Measurements from ENCODE around the gene CENPU.
"Not testable (repeated sequence)": the region's sequence is repeated elsewhere in the genome, so short reads cannot be mapped to it uniquely, and the experiment has no call there.

The CENPU gene

GRCh38 chr4:184756399-184756798 is 22.5 kb upstream of the CENPU start:
- DNase-seq: no peak
- in situ Hi-C loops (cut with MboI; ENCODE audit: low pct_unique_long_range_greater_than_20kb, low sequenced_read_pairs): loop anchor here (25.0 kb wide), 1 partner anchor 231 kb away; no protein-coding TSS in a partner anchor

GRCh38 chr4:184755278-184755677 is 21.4 kb upstream of the CENPU start:
- in situ Hi-C loops (cut with MboI; ENCODE audit: low pct_unique_long_range_greater_than_20kb, low sequenced_read_pairs): loop anchor here (25.0 kb wide), 1 partner anchor 232 kb away; no protein-coding TSS in a partner anchor
- DNase-seq: no peak

GRCh38 chr4:184752496-184753275 is 18.8 kb upstream of the CENPU start:
- in situ Hi-C loops (cut with MboI; ENCODE audit: low pct_unique_long_range_greater_than_20kb, low sequenced_read_pairs): loop anchor here (25.0 kb wide), 1 partner anchor 235 kb away; no protein-coding TSS in a partner anchor
- DNase-seq: no peak

GRCh38 chr4:184751585-184751956 is 17.7 kb upstream of the CENPU start:
- DNase-seq: peak; percentile 51
- in situ Hi-C loops (cut with MboI; ENCODE audit: low pct_unique_long_range_greater_than_20kb, low sequenced_read_pairs): loop anchor here (25.0 kb wide), 1 partner anchor 236 kb away; no protein-coding TSS in a partner anchor

GRCh38 chr4:184750926-184751584 is 17.2 kb upstream of the CENPU start:
- no peak for DNase-seq
- in situ Hi-C loops (cut with MboI; ENCODE audit: low pct_unique_long_range_greater_than_20kb, low sequenced_read_pairs): loop anchor here (25.0 kb wide), 1 partner anchor 236 kb away; no protein-coding TSS in a partner anchor

- DNase-seq: no peak
- in situ Hi-C loops (cut with MboI; ENCODE audit: low pct_unique_long_range_greater_than_20kb, low sequenced_read_pairs): loop anchor here (25.0 kb wide), 1 partner anchor 364 kb away; no protein-coding TSS in a partner anchor
These were observed 14.4 kb upstream of the CENPU start for GRCh38 chr4:184748251-184748652.

- in situ Hi-C loops (cut with MboI; ENCODE audit: low pct_unique_long_range_greater_than_20kb, low sequenced_read_pairs): loop anchor here (25.0 kb wide), 1 partner anchor 365 kb away; no protein-coding TSS in a partner anchor
- DNase-seq: no peak
These were observed 13.3 kb upstream of the CENPU start for GRCh38 chr4:184747034-184747830.

- in situ Hi-C loops (cut with MboI; ENCODE audit: low pct_unique_long_range_greater_than_20kb, low sequenced_read_pairs): loop anchor here (25.0 kb wide), 1 partner anchor 366 kb away; no protein-coding TSS in a partner anchor
- DNase-seq: peak; percentile 91
These were observed 12.2 kb upstream of the CENPU start for GRCh38 chr4:184745831-184746795.

- in situ Hi-C loops (cut with MboI; ENCODE audit: low pct_unique_long_range_greater_than_20kb, low sequenced_read_pairs): loop anchor here (25.0 kb wide), 1 partner anchor 368 kb away; no protein-coding TSS in a partner anchor
- no peak for DNase-seq
These were observed 10.3 kb upstream of the CENPU start for GRCh38 chr4:184744236-184744635.

- no peak for DNase-seq
- in situ Hi-C loops (cut with MboI; ENCODE audit: low pct_unique_long_range_greater_than_20kb, low sequenced_read_pairs): loop anchor here (25.0 kb wide), 1 partner anchor 369 kb away; no protein-coding TSS in a partner anchor
These were observed 9.8 kb upstream of the CENPU start for GRCh38 chr4:184743650-184744049.

GRCh38 chr4:184741651-184742050 is 7.8 kb upstream of the CENPU start:
- in situ Hi-C loops (cut with MboI; ENCODE audit: low pct_unique_long_range_greater_than_20kb, low sequenced_read_pairs): loop anchor here (25.0 kb wide), 1 partner anchor 371 kb away; no protein-coding TSS in a partner anchor
- DNase-seq: not testable (repeated sequence)

GRCh38 chr4:184740980-184741391 is 7.1 kb upstream of the CENPU start:
- DNase-seq: no peak
- in situ Hi-C loops (cut with MboI; ENCODE audit: low pct_unique_long_range_greater_than_20kb, low sequenced_read_pairs): loop anchor here (25.0 kb wide), 1 partner anchor 371 kb away; no protein-coding TSS in a partner anchor

GRCh38 chr4:184739575-184739974 is 5.7 kb upstream of the CENPU start:
- DNase-seq: peak; percentile 67
- in situ Hi-C loops (cut with MboI; ENCODE audit: low pct_unique_long_range_greater_than_20kb, low sequenced_read_pairs): loop anchor here (25.0 kb wide), 1 partner anchor 373 kb away; no protein-coding TSS in a partner anchor

GRCh38 chr4:184734758-184735157 is 862 bp upstream of the CENPU start:
- DNase-seq: no peak
- in situ Hi-C loops (cut with MboI; ENCODE audit: low pct_unique_long_range_greater_than_20kb, low sequenced_read_pairs): loop anchor here (25.0 kb wide), 1 partner anchor 378 kb away; no protein-coding TSS in a partner anchor

- no peak for DNase-seq
- in situ Hi-C loops (cut with MboI; ENCODE audit: low pct_unique_long_range_greater_than_20kb, low sequenced_read_pairs): loop anchor here (25.0 kb wide), 1 partner anchor 380 kb away; no protein-coding TSS in a partner anchor
These were observed 1.8 kb downstream of the CENPU start for GRCh38 chr4:184732126-184732525.

GRCh38 chr4:184731056-184731455 is 2.8 kb downstream of the CENPU start:
- in situ Hi-C loops (cut with MboI; ENCODE audit: low pct_unique_long_range_greater_than_20kb, low sequenced_read_pairs): loop anchor here (25.0 kb wide), 1 partner anchor 381 kb away; no protein-coding TSS in a partner anchor
- DNase-seq: no peak

- no peak for DNase-seq
- in situ Hi-C loops (cut with MboI; ENCODE audit: low pct_unique_long_range_greater_than_20kb, low sequenced_read_pairs): loop anchor here (25.0 kb wide), 1 partner anchor 382 kb away; no protein-coding TSS in a partner anchor
These were observed 4.0 kb downstream of the CENPU start for GRCh38 chr4:184729946-184730345.
